LNCAP (cell line): ENCODE data around the gene CX3CR1.

ENCODE experiments used
- CTCF ChIP-seq: fragments of 450-650 bp; IDR thresholded peaks from 2 replicates; pipeline ENCODE4 v1.5.1; 2017; ENCODE audit warnings: mild to moderate bottlenecking

CX3CR1 gene

GRCh38 chr3:39319249-39319648 lies 39.4 kb upstream of the CX3CR1 start:
- TF ChIP-seq CTCF, result no peak

- no peak for TF ChIP-seq CTCF
Measured at GRCh38 chr3:39318301-39318700, 38.5 kb upstream of the CX3CR1 start.

GRCh38 chr3:39317571-39318169 lies 37.8 kb upstream of the CX3CR1 start:
- TF ChIP-seq CTCF, result no peak

- TF ChIP-seq CTCF, result no peak
Measured at GRCh38 chr3:39315420-39315819, 35.6 kb upstream of the CX3CR1 start.

DNA sequence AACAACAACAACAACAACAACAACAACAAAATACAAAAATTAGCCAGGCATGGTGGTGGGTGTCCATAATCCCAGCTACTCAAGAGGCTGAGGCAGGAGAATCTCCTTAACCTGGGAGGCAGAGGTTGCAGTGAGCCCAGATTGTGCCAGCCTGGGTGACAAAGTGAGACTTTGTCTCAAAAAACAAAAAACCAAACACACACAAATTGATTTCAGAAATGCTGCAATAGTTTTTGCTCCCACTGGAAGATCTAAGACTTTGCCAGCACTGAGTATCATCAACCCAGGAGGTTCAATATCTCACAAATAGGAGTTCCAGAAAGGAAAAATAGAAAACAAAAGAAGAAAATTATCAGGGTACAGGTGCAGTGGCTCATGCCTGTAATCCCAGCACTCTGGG lies 33.5 kb upstream of the CX3CR1 start:
- no peak for TF ChIP-seq CTCF

DNA sequence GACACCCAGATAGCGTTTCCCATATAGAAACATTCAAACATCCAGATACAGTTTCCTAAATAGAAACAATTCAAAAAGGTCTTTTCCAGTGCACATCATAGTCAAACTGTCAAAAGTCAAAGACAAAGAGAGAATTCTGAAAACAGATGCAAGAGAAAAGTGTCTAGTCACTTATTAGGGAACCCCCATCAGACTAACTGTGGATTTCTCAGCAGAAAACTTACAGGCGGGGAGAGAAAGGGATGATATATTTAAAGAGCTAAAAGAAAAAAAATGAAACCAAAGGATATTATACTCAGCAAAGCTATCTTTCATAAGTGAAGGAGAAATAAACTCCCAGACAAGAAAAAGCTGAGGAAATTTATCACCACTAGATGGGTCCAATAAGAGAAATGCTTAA lies 22.3 kb upstream of the CX3CR1 start:
- no peak for TF ChIP-seq CTCF

- no peak for TF ChIP-seq CTCF
Measured at GRCh38 chr3:39299279-39299678, 19.4 kb upstream of the CX3CR1 start.
